Duodenal mucosa (tissue), 2 donors: ENCODE results near the gene PLBD2.

Source experiments
- H3K27ac ChIP-seq: one replicate; pipeline ENCODE4 v1.7.0; 2013; ENCODE audit warnings: low read depth, low read length
- H3K27me3 ChIP-seq, 2 donors: one replicate each; pipeline ENCODE4 v1.7.0; 2013; ENCODE audit warnings: low read length in 2 of 2, control low read depth in 1 of 2; ENCODE audit not compliant: insufficient read depth in 2 of 2, control insufficient read depth in 1 of 2
- H3K36me3 ChIP-seq, 2 donors: one replicate each; pipeline ENCODE4 v1.7.0; 2013; ENCODE audit warnings: low read length in 2 of 2, control low read depth in 1 of 2; ENCODE audit not compliant: insufficient read depth in 2 of 2, control insufficient read depth in 1 of 2
- H3K4me1 ChIP-seq, 2 donors: one replicate each; pipeline ENCODE4 v1.7.0; 2013; ENCODE audit warnings: low read length in 2 of 2, control low read depth in 1 of 2; ENCODE audit not compliant: insufficient read depth in 2 of 2, control insufficient read depth in 1 of 2
- H3K4me3 ChIP-seq, 2 donors: one replicate each; pipeline ENCODE4 v1.7.0; 2013; ENCODE audit warnings: low read length in 2 of 2, low read depth in 1 of 2
- H3K9ac ChIP-seq, 2 donors: one replicate each; pipeline ENCODE4 v1.7.0; 2013; ENCODE audit warnings: low read length in 2 of 2, low read depth in 1 of 2
- H3K9me3 ChIP-seq, 2 donors: one replicate each; pipeline ENCODE4 v1.7.0; 2013; ENCODE audit warnings: low read length in 2 of 2, control low read depth in 1 of 2; ENCODE audit not compliant: control insufficient read depth in 1 of 2

The PLBD2 gene

DNA sequence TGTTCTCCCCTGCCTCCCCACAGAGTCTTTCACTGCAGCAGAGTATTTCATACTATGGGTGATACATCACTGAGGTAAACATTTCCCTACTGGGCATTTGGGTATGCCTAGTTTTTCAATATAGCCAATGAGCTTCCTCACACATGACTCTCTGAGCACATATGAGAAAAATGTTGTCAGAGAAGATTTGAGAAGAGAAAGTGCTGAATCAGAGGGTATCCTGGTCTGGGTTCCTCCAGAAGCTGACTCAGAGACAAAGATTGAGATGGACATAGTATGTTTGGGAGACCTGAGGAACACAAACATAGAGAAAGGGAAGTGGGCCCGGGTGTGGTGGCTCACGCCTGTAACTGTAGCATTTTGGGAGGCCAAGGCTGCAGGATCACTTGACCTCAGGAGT, 36.0 kb upstream of the PLBD2 start:
- Histone ChIP-seq H3K9ac (no peak overlapping the region), H3K9me3 (no peaks in the 10 kb centered on the region), H3K4me3 (no peak overlapping the region), H3K27ac (no peak overlapping the region), H3K27me3 (no peaks in the 10 kb centered on the region), H3K36me3 (peaks cover 30 to 40% of the 10 kb centered on the region in 2 donors), H3K4me1 (no peaks in the 10 kb centered on the region)

DNA sequence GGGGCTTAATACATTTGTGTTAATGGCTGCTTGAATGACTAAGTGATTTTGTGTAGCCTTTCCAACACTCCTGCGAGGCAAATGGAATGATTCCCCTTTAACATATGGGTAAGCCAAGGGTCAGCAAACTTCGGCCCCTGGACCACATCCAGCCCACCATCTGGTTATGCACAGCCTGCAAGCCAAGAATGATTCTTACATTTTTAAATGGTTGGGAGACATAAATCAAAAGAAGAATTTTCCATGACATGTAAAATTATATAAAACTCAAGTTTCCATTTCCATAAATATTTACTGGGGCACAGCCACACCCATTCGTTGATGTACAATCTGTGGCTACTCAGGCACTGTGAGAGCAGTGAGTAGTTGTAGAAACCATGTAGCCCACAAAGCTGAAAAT, 32.5 kb upstream of the PLBD2 start:
- Histone ChIP-seq H3K9ac (no peak overlapping the region), H3K9me3 (no peaks in the 10 kb centered on the region), H3K4me1 (no peaks in the 10 kb centered on the region), H3K4me3 (no peak overlapping the region), H3K27me3 (no peaks in the 10 kb centered on the region), H3K27ac (no peak overlapping the region), H3K36me3 (peaks cover 11 to 19% of the 10 kb centered on the region in 2 donors)

DNA sequence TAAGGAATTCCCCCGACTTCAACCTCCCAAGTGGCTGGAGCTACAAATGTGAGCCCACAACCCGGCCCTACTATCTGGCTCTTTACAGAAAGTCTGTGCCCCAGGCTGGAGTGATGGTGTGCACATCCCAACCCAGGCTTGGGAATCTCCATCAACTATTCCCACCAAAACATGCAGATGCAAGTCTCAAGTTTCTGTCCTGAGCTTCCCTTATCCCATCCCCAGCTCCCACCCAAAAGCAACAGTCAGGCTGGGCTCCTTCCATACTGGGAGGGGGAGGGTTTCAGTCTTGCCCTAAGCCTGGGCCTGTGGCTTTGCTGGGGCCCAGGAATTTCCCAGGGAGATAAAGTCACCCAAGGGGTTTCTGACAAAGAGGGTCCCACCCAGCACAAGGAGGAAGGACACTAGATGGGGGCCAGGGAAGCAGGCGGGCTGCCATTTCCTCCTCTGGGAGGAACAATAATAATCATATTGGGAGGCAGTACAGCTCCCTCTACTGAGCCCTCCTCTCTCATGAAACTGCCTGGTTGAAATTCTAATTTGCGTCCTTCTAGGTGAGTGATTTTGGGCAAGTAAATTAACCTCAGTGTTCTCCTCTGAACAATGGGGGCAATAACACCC, 31.5 kb upstream of the PLBD2 start:
- H3K9me3 ChIP-seq = no peaks in the 10 kb centered on the region
- no peak overlapping the region for H3K9ac ChIP-seq
- no peaks in the 10 kb centered on the region for H3K4me1 ChIP-seq
- H3K27ac ChIP-seq = no peak overlapping the region
- H3K4me3 ChIP-seq = no peak overlapping the region
- H3K27me3 ChIP-seq = no peaks in the 10 kb centered on the region
- H3K36me3 ChIP-seq = peaks cover 6 to 22% of the 10 kb centered on the region in 2 donors

DNA sequence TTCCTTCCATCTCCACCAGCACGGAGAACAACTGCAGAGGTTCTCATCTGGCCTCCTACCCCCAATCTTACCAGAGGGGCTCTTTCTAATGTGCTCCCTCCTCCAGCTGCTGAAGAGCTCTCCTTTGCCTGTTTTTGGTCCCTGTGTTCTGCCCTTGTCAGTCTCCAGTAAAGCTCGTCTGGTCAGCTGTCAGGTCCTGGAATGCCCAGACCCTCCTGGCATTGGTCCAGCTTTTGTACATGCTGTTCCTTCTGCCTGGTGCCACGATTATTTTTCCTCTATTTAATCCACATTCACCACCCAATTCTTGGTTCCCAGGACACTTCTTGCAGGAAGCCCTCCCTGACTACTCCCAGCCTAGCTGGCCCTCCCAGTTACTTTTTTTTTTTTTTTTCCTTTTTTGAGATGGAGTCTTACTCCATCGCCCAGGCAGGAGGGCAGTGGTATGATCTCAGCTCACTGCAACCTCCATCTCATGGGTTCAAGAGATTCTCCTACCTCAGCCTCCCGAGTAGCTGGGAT, 30.0 kb upstream of the PLBD2 start:
- Histone ChIP-seq H3K27me3 (no peaks in the 10 kb centered on the region), H3K9me3 (no peaks in the 10 kb centered on the region), H3K4me1 (peaks cover 5 to 8% of the 10 kb centered on the region in 2 donors), H3K9ac (no peak overlapping the region), H3K4me3 (no peak overlapping the region), H3K36me3 (peaks cover 6 to 25% of the 10 kb centered on the region in 2 donors), H3K27ac (no peak overlapping the region)

DNA sequence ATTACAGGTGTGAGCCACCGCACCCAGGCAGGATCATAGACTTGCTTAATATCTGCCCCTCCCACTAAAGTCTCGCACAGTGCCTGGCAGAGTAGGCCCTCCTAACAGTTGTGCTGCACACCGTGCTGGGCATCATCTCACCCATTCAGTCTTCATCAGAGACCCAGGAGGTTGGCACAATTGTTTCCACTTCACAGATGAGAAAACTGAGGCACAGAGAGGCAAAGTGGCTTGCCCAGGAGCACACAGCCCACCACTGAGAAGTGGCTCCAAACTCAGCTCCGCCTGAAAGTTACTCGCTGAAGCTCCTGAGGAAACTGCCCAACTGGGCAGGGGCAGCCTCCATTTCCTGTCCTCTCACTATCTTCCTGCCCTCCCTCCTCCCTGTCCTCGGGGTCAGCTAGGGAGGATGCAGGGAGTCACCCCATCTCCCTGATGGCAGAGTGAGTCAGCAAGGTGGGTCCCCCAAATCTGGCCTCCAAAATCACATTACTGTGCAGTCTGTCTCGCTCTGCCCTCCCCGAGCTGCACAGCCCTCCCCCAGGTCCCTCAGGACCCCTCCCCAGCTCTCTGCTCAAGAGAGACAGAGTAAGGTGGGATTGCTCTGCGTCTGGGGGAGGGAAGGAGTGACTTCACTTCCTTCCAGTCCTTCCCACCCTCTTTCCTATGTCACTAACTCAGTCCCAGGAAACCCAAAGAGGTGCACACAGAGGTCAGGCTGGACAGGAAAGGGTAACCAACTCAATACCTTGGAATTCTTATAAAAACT, 29.2 kb upstream of the PLBD2 start:
- Histone ChIP-seq H3K27ac (no peak overlapping the region), H3K4me1 (peaks cover 5 to 13% of the 10 kb centered on the region in 2 donors), H3K4me3 (no peak overlapping the region), H3K9ac (no peak overlapping the region), H3K27me3 (no peaks in the 10 kb centered on the region), H3K9me3 (no peaks in the 10 kb centered on the region), H3K36me3 (peaks cover 6 to 25% of the 10 kb centered on the region in 2 donors)

DNA sequence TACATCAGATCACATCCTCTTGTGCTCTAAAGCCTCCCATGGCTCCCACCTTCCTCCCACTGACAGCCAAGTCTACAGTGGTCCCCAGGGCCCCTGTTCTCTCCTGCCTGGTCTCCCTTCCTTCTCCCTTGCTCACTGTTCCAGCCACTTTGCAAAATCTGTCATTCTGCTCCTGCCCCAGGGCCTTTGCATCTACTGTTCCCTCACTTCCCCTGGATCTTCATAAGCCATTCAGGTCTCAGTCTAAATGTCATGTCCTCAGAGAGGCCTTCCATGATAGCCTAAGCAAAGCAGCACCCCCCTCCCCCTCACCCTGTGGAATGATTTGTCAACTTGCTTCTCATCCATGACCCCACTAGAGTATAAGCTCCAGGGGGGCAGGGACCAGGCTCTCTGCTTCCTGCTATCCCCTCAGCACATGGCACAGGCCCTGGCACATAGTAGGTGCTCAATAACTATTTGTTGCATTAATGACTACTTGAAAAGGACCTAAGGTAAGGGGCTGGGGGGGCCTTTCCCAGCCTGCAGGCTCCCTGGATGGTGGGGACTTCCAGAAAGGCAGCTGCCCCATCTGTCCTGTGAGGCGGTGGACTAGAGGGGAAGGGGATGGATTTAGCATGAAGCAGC, 28.5 kb upstream of the PLBD2 start:
- no peaks in the 10 kb centered on the region for H3K9me3 ChIP-seq
- H3K27ac ChIP-seq = no peak overlapping the region
- H3K36me3 ChIP-seq = peaks cover 6 to 25% of the 10 kb centered on the region in 2 donors
- no peak overlapping the region for H3K9ac ChIP-seq
- H3K4me1 ChIP-seq = peaks cover 5 to 13% of the 10 kb centered on the region in 2 donors
- no peak overlapping the region for H3K4me3 ChIP-seq
- H3K27me3 ChIP-seq = no peaks in the 10 kb centered on the region

- H3K27me3 ChIP-seq = no peaks in the 10 kb centered on the region
- H3K27ac ChIP-seq = no peak overlapping the region
- no peaks in the 10 kb centered on the region for H3K9me3 ChIP-seq
- no peak overlapping the region for H3K9ac ChIP-seq
- H3K4me1 ChIP-seq = peaks cover 5 to 18% of the 10 kb centered on the region in 2 donors
- peaks cover 6 to 25% of the 10 kb centered on the region in 2 donors for H3K36me3 ChIP-seq
- H3K4me3 ChIP-seq = no peak overlapping the region
Measured at GRCh38 chr12:113330505-113330904, 27.9 kb upstream of the PLBD2 start.

GRCh38 chr12:113332688-113333417, 25.5 kb upstream of the PLBD2 start:
- H3K27me3 ChIP-seq = no peaks in the 10 kb centered on the region
- no peak overlapping the region for H3K27ac ChIP-seq
- H3K9me3 ChIP-seq = no peaks in the 10 kb centered on the region
- H3K4me1 ChIP-seq = peaks cover 5 to 19% of the 10 kb centered on the region in 2 donors
- H3K36me3 ChIP-seq = peaks cover 6 to 25% of the 10 kb centered on the region in 2 donors
- H3K9ac ChIP-seq = no peak overlapping the region
- H3K4me3 ChIP-seq = peak overlapping the region; percentile 42 to 93

DNA sequence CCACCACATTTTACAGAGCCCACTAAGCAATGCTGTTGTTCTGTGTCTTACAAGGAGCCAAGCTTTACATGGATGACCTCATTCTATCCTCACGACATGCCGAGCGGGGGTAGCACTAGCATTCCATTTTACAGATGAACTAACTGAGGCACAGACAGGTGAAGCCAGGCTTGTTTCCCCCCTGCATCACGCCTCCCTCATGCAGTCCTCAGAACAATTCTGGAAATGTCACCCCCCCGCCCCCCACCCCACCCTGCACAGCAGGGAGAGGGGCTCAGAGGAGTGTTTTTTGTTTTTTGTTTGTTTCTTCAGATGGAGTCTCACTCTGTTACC, 25.0 kb upstream of the PLBD2 start:
- peaks cover 6 to 25% of the 10 kb centered on the region in 2 donors for H3K36me3 ChIP-seq
- H3K9ac ChIP-seq = no peak overlapping the region
- H3K27ac ChIP-seq = no peak overlapping the region

More for the DNA sequence above, 25.0 kb upstream of the PLBD2 start:
- peaks cover 5 to 19% of the 10 kb centered on the region in 2 donors for H3K4me1 ChIP-seq
- no peaks in the 10 kb centered on the region for H3K9me3 ChIP-seq
- peak overlapping the region; percentile 42 to 93 for H3K4me3 ChIP-seq
- no peaks in the 10 kb centered on the region for H3K27me3 ChIP-seq
